HG03025 (cell line): ENCODE measurements around the gene PDAP1.
"Not testable (repeated sequence)": the region's sequence is repeated elsewhere in the genome, so short reads cannot be mapped to it uniquely, and the experiment has no call there.

ENCODE experiments used
- ATAC-seq: cut with Tn5 transposase; IDR thresholded peaks from one replicate; pipeline ENCODE4 v1.9.1; 2021; ENCODE audit warnings: mild to moderate bottlenecking, moderate library complexity; ENCODE audit not compliant: unreplicated experiment, low FRiP score

PDAP1 gene

GRCh38 chr7:99428972-99429566 lies 20.7 kb upstream of the PDAP1 start:
- no peak for ATAC-seq

- no peak for ATAC-seq
Measured at GRCh38 chr7:99424932-99425730, 16.7 kb upstream of the PDAP1 start.

GRCh38 chr7:99422625-99423024 lies 14.2 kb upstream of the PDAP1 start:
- no peak for ATAC-seq

GRCh38 chr7:99422186-99422585 lies 13.8 kb upstream of the PDAP1 start:
- no peak for ATAC-seq

- no peak for ATAC-seq
Measured at GRCh38 chr7:99420986-99421385, 12.6 kb upstream of the PDAP1 start.

- ATAC-seq: no peak
Measured at GRCh38 chr7:99420213-99420612, 11.8 kb upstream of the PDAP1 start.

- no peak for ATAC-seq
Measured at GRCh38 chr7:99419323-99420021, 11.1 kb upstream of the PDAP1 start.

- no peak for ATAC-seq
Measured at GRCh38 chr7:99418260-99418659, 9.9 kb upstream of the PDAP1 start.

- not testable (repeated sequence) for ATAC-seq
Measured at GRCh38 chr7:99415513-99416127, 7.2 kb upstream of the PDAP1 start.

- no peak for ATAC-seq
Measured at GRCh38 chr7:99410635-99411034, 2.2 kb upstream of the PDAP1 start.

GRCh38 chr7:99409806-99410205 lies 1.4 kb upstream of the PDAP1 start:
- no peak for ATAC-seq

DNA sequence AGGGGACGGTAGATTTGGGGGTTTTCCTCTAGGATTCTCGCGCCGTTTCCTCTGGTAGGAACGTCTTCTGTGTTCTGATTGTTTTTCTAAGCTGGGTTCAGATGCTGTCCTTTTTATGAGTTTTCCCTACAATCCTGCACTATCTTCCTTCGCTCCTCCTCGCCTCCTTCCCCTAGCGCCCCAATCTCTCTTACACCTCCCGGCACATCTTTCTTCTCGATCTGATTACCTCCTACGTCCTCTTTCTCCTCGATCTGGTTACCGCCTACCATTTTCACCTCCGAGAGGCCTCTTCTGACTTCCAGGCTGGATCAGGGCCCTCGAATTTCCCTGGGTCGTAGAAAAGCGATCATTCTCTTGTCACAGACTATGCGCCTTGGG lies 785 bp upstream of the PDAP1 start:
- ATAC-seq: peak; percentile 3

DNA sequence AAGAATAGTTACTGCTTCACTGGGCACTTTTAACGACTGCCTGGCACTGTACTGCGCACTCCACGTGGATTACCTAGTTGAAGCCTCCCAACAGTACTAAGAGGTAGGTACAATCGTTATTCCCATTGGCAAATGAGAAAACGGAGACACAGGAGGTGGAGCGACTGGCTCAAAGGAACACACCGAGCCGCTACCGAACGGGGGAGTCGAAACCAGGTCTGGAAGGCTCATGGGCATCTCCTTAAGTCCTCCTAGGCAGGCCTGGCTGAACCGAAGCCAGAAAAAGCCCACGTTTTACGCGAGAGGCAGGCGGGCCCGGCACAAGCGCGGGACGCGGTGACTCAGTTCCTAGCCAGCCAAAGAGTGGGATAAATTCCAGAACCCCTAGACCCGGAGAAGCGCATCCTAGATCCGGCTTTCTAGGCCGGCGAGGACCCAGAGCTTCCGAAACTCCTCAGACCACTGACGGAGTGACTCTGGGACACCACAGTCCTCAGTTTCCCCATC lies 472 bp downstream of the PDAP1 start:
- no peak for ATAC-seq

DNA sequence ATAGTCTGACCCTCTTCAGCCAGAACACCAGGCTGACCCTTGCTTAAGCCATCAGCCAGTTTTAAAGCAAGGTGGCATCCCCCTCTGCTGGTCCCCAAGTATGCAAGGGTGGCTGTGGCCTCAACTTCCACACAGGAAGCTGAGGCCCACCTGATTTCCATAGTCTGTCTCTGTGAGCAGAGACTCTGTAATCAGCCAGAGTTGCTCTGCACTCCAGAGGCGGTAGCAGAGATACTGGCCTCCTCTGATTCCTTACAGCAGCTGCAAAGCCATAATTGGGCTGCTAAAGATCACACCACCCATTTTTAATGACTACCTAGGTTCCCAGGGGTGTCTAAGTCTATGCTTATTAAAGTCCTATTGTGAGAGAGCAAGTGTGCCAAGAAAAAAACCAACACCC lies 1.8 kb downstream of the PDAP1 start:
- ATAC-seq: no peak

DNA sequence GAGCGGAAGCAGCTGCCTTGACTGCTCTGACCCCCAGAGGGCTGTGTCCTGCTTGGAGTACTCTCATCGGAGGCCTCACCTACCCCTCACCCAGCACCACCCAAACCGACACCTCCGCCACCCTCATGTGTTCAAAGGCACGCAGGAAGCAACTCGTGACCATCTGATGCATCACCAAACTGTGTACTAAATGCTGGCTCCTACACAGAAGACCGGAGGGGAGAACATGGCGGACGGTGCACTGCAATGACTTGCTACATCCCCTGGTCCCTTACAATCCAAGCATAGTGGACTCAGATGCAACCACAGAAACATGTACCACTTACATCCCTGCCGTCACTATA lies 3.4 kb downstream of the PDAP1 start:
- no peak for ATAC-seq

DNA sequence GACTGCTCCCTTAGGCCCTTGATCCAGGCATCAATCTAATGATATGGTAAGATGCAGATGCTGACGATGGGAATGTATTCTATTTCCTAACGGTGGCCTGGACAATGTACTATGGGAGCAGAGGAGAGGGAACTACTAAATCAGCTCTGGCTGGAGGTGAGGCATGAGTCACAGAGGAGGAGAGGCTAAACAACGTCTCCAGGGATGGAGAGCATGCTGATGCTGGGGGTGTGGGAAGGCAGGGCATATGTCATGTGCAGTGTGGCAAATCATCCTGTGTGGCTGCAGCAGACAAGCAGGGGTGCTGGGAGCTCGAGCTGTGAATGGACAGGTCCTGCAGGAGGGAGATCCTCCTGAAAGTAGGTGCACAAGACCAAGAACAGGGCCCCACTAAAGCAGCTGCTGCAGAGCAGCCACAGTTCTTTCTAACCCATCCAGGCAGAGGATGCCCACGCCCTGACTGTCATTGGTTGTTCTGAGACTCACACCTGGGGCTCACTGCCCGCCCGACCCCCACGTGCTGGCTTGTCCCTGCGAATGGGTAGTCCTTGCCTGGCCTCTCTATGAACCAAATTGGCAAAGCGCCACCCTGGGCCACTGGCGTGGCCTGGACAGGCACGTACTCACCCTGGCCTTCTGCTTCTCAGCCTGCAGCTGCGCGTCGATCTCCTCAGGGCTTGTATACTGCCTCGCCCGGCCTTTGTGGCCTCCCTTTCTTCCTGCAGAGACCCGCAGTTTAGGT lies 4.0 kb downstream of the PDAP1 start:
- ATAC-seq: no peak

- no peak for ATAC-seq
Measured at GRCh38 chr7:99403764-99404163, 4.6 kb downstream of the PDAP1 start.

DNA sequence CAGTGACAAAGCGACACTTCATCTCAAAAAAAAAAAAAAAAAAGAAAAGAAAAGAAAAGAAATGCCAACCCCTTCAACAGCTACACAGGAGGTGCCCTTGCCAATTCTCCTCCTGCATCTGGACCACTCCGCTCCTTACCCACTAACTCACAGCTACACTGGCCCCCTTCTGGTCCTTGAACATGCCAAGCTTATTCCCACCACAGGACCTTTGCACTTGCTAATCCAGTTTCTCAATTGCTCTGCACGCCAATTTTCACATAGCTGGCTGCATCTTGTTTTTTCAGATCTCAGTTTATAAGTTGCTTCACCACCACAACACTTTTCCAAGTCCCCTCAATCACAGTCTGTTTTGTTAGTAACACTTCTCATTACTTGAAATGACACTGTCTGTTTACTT lies 5.5 kb downstream of the PDAP1 start:
- no peak for ATAC-seq

- no peak for ATAC-seq
Measured at GRCh38 chr7:99399597-99399996, 8.8 kb downstream of the PDAP1 start.

DNA sequence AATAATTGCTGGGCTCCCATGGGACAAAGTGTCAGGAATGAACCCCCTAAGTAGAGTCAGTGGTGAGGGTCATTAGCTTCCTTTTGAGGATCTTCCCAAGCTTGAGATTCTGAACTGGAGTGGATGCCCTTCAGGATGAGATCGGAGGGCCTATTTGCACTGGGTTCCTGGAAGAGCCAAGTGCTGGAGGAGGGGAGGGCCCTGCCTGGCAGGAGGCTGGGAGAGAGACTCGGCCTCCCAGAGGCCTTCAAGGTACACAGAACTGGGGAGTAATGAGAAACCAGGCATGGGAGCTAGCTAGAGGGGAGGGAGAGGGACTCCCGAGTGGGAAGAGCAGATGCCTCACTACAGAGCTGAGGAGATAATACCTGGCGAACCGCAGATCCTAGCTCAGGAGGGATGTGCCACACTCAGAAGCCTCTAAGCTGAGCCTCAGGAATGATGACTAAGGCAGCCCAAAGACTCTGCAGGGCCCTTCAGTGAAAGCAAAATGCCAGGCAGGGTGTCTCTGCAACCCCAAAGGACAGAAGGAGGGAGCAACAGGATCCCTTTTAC lies 9.4 kb downstream of the PDAP1 start:
- no peak for ATAC-seq
